Kidney epithelial cell (primary cell): ENCODE measurements around the gene C2CD4D. TPM values are rescaled to one million over a fixed set of nuclear protein-coding genes. Genes with fewer than 3 reads are reported as not detected.

Experiments
- DNase-seq: peaks from one replicate; pipeline ENCODE4 v3.0.0-alpha.2; 2010; ENCODE audit warnings: low read depth
- H3K27me3 ChIP-seq: 2 replicates; pipeline ENCODE4 v1.6.0; 2011; ENCODE audit warnings: low read length; ENCODE audit not compliant: control insufficient read depth, insufficient read depth
- H3K36me3 ChIP-seq: 2 replicates; pipeline ENCODE4 v1.5.1; 2011; ENCODE audit warnings: low read length; ENCODE audit not compliant: control insufficient read depth, insufficient read depth
- H3K4me3 ChIP-seq: 2 replicates; pipeline ENCODE4 v1.5.1; 2011; ENCODE audit warnings: low read depth, mild to moderate bottlenecking, control low read depth, low read length
- total RNA-seq: library from RNA; depleted of rRNA; stranded (reverse); fragments of >200 nt; gene quantifications from 2 replicates; pipeline ENCODE4 v1.2.3, GENCODE V29; 2015
- TF ChIP-seq, protein P1 (sequence below): IDR thresholded peaks from 2 replicates; pipeline ENCODE4 v1.5.1; 2011; ENCODE audit warnings: mild to moderate bottlenecking, moderate library complexity, low read length, control low read depth, inconsistent platforms; ENCODE audit not compliant: insufficient read depth, poor library complexity, severe bottlenecking

C2CD4D gene
- total RNA-seq, 1 donor from 2014 or later: 1.3 TPM

GRCh38 chr1:151805066-151805820 is 34.4 kb downstream of the C2CD4D start, which contains the start of gene LINGO4:
LINGO4 (minus strand) TSS chr1:151805419; CDS start chr1:151802704, 2,715 bp downstream.
- peaks cover 44% of the 10 kb centered on the region for H3K27me3 ChIP-seq
- TF ChIP-seq, protein P1, sequence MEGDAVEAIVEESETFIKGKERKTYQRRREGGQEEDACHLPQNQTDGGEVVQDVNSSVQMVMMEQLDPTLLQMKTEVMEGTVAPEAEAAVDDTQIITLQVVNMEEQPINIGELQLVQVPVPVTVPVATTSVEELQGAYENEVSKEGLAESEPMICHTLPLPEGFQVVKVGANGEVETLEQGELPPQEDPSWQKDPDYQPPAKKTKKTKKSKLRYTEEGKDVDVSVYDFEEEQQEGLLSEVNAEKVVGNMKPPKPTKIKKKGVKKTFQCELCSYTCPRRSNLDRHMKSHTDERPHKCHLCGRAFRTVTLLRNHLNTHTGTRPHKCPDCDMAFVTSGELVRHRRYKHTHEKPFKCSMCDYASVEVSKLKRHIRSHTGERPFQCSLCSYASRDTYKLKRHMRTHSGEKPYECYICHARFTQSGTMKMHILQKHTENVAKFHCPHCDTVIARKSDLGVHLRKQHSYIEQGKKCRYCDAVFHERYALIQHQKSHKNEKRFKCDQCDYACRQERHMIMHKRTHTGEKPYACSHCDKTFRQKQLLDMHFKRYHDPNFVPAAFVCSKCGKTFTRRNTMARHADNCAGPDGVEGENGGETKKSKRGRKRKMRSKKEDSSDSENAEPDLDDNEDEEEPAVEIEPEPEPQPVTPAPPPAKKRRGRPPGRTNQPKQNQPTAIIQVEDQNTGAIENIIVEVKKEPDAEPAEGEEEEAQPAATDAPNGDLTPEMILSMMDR: no peak
- DNase-seq: no peak
- H3K36me3 ChIP-seq: no peaks in the 10 kb centered on the region
- no peak within 1 kb of the TSS for H3K4me3 ChIP-seq

- Histone ChIP-seq H3K36me3 (no peaks in the 10 kb centered on the region), H3K4me3 (no peak overlapping the region), H3K27me3 (peaks cover 55% of the 10 kb centered on the region)
- no peak for DNase-seq
- TF ChIP-seq, protein P1: no peak
Measured at GRCh38 chr1:151803915-151804314, 35.7 kb downstream of the C2CD4D start.

DNA sequence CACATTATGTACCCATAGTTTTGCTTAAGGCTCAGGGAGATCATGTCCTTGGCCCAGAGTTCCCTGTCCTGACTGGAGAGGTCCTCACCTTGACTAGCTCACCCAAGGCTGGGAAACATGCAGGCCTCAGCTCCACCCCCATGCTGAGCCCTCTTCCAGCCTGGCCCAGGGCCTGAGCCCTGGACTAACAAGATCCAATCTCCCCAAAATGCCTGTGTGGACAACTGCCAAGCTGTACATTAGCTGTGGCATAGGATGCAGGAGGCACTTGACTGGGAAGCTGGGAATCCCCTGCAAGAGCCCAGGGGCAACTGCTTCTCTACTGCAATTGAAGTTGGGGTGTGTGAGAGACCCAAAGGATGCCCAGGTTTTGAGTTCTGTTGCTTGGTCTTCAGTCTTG is 36.5 kb downstream of the C2CD4D start:
- Histone ChIP-seq H3K4me3 (no peak overlapping the region), H3K36me3 (no peaks in the 10 kb centered on the region), H3K27me3 (peaks cover 54% of the 10 kb centered on the region)
- TF ChIP-seq, protein P1: no peak
- no peak for DNase-seq

DNA sequence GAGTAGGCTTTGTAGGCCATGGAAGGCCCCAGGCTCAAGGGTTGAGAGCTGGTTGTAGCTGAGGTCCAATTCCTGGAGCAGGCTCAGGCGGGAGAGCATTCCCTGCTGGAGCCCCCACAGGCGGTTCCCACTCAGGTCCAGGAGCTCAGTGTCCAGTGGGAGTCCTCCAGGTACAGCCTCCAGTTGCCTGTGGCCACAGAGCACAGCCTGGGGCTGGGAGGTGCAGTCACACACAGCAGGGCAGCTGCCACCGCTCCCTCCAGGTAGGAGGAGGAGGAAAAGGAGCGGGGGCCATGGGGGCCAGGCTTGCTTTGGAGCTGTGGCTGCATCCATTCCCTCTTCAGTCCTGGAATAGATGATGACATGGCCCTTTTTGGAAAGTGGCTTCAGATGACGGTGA is 37.2 kb downstream of the C2CD4D start:
- TF ChIP-seq, protein P1: no peak
- H3K4me3 ChIP-seq: no peak overlapping the region
- DNase-seq: no peak
- H3K27me3 ChIP-seq: peaks cover 47% of the 10 kb centered on the region
- H3K36me3 ChIP-seq: no peaks in the 10 kb centered on the region

GRCh38 chr1:151801846-151802245 is 37.8 kb downstream of the C2CD4D start:
- H3K27me3 ChIP-seq: peaks cover 46% of the 10 kb centered on the region
- no peak for DNase-seq
- H3K4me3 ChIP-seq: no peak overlapping the region
- TF ChIP-seq, protein P1: no peak
- no peaks in the 10 kb centered on the region for H3K36me3 ChIP-seq

DNA sequence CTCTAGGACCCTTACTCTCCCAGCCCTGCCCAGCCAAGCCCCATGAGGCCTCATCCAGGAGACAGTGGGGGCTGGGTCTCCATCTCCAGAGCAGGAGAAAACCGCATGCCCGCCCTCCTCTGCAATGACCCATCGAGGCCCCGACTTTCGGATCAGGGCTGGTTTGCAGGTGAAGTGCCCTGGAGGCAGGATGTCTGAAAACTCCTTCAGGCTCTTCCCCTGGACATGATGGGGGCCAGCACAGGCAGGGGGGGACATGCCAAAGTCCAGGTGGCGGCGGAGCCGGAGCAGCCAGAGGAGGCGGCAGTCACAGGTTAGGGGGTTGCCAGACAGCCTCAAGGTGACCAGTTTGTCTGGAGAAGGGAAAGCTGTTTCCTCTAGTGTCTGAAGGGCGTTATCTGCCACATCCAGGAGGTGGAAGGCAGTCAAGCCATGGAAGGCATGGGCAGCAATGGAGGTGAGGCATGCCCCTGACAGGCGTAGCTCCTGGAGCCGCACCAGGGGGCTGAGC is 38.3 kb downstream of the C2CD4D start:
- Histone ChIP-seq H3K4me3 (no peak overlapping the region), H3K27me3 (peaks cover 45% of the 10 kb centered on the region), H3K36me3 (no peaks in the 10 kb centered on the region)
- no peak for DNase-seq
- TF ChIP-seq, protein P1: no peak
